ENCODE results near the gene ABCD2.
"Not testable (repeated sequence)": the region's sequence is repeated elsewhere in the genome, so short reads cannot be mapped to it uniquely, and the experiment has no call there.

The ABCD2 gene

GRCh38 chr12:39611818-39612217 lies 7.8 kb downstream of the ABCD2 start:
- no peak for DNase-seq

DNA sequence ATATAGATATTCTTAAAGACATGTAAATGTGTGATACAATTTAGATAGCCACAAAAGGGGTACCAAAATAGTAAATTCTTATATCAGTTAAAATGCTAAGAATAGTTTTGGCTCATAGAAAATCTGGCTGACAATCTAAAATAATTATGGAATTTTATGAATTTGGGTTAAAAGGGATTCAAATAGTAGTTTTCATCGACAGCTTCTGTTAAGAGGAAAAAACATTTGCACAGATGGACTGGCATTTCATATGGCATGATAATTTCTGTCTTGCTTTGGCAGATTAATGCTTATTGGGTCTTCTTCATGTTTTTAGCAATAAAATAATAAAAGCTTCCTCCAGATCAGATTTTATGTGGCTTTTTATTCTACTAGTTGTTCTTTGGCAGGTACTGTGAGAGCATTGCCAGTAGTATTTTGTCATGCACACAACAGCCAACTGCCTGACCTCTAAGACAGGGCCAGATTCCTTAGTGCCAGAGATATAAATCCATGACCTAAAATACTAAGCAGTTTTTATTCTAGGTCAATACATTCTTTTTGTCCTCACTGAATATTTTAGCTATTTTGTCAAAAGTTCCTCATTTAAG lies 9.1 kb downstream of the ABCD2 start:
- DNase-seq = no peak

DNA sequence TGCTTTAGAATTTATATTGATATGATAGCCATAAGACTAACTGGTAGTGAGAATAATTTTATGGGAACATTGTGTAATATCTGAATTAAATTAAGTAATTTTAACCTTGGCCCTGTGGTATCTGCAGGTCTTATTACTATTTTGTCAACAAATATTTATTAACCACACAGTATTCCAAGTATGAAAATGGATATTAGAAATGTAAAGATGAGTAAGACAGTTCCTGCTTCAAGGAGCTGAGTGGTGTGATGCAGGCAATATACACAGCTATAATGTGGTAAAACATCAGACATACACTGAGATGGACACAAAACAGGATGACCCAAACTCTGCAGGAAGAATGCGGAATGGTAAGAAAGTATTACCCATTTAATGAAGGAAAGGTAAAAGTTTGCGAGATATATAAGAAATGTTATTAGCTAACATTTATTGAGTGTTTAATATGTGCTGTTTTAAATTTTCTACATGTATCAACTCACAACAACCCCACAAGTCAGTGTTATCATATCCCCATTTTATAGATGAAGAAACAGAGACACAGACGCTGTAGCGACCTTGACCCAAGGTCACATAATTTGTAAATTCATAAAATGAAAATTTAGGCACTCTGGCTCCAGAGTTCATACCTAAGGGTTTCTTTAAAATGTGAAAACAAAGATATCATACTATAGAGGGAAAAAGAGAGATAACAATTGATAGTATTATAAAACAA lies 12.7 kb downstream of the ABCD2 start:
- DNase-seq = no peak

- no peak for DNase-seq
Measured at GRCh38 chr12:39605996-39606395, 13.6 kb downstream of the ABCD2 start.

GRCh38 chr12:39605501-39605900 lies 14.1 kb downstream of the ABCD2 start:
- DNase-seq = no peak

DNA sequence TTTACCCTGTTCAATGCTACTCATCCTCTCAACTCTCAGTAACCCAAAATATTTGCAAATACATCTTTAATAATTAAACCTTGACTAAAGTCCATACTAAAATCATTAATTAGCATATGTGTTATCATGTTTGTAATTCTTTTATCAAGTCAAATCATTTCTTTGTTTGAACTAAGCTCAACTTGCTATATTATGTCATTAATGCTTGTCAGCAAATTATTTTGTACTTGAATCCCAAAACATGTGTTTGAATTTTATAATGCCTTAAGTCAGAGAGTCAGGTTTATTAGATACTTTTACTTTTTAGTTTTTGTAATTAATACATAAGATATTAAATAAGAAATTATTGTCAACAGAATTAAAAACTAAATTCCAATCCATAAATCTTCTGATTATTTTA lies 16.5 kb downstream of the ABCD2 start:
- DNase-seq = no peak

DNA sequence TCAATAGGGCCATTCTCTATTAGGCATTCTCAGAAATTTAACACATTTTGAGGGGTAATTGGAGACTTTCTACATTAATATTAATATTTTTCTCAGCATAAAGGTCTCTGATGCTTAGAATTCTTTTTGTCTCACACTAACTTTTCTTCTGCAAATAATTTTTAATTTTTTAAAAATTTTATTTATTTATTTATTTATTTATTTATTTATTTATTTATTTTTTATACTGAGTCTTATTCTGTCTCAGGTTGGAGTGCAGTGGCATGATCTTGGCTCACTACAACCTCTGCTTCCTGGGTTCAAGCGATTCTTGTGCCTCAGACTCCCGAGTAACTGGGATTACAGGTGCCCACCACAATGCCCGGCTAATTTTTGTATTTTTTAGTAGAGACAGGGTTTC lies 17.7 kb downstream of the ABCD2 start:
- DNase-seq = not testable (repeated sequence)

DNA sequence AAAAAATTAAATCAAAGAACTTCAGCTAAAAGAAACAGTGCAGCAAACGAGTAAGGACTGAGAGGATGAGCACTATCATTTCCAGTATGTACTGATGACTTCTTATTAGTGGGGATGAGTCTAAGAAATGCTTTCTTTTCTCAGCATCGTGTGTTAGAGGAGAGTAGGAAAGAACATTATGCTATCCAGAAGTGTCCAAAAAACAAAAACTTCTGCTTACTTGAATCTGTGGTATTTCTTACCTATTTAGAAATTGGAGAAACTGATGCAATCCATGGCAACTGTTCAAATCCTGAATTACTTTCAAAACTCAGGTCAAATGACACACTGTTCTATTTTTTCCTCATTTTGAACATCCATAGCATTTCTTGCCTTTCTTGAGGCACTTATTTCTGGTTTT lies 23.7 kb downstream of the ABCD2 start:
- no peak for DNase-seq

GRCh38 chr12:39592295-39592694 lies 27.3 kb downstream of the ABCD2 start:
- no peak for DNase-seq

DNA sequence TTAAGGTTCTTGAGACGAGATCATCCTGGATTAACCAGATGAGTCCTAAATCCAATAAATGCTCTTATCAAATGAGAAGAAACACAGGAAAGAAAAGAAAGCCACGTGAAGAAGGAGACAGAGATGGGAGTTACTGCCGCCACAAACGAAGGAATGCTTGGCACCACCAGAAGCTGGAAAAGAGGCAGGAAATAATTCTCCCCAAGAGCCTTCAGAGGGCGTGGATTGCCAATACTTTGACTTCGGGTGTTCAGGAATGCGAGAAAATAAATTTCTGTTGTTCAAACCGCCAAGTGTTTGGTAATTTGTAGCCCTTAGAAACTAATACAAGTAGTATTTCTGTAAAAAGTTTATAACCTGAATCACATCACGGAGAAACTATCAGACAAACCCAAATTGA lies 31.3 kb downstream of the ABCD2 start:
- no peak for DNase-seq

GRCh38 chr12:39587225-39587624 lies 32.4 kb downstream of the ABCD2 start:
- peak; percentile 20 for DNase-seq

DNA sequence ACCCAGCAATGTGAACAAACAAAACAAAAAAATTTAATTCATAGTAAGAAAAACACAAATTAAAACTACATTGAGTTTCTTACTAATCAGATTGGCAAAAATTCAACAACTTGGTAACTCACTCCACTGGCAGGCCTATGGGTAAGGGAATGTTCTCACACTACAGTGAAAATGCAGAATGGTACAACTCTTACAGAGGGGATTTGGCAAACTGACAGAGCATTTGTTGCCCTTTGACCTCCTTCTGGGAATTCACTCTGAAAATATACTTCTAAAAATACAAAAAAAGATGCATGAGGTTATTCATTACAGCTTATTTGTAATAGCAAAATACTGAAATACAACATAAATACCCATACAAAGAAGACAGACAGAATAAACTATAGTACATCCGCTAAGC lies 32.8 kb downstream of the ABCD2 start:
- DNase-seq = no peak

DNA sequence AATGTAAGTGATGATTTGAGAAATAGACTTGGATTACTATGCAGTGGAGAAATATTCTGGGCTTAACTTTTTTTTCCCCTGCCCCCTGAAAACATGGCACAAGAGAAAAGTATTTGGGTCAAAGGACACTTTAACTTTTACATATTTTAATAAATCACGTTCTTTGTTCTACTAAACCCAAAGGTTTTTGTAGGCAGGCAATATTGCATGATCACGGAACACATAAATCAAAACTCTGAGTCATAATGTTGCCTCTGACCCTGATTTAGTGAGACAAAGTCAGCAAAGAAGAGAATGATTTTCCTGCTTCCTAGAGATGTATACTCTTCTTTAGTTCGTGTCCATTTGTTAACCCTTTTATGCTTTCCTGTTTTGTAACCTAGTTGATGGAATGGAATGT lies 38.0 kb downstream of the ABCD2 start:
- no peak for DNase-seq

DNA sequence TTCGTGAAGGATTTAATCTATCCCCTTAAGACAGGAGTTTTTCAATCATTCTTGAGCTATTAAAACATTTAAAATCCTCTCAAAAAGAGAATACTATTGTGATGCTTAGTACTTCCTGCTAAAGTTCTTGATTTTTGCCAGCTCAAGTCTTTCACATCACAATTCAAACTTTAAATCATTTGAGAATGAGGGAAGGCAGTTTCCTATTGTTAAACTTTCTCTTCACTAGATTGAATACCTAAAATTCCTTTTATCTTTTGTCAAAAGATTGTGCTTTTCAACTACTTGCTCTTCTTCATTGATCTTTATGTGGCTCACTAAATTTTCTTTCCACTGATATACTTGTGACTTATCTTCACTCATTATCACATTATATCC lies 44.1 kb downstream of the ABCD2 start:
- no peak for DNase-seq

DNA sequence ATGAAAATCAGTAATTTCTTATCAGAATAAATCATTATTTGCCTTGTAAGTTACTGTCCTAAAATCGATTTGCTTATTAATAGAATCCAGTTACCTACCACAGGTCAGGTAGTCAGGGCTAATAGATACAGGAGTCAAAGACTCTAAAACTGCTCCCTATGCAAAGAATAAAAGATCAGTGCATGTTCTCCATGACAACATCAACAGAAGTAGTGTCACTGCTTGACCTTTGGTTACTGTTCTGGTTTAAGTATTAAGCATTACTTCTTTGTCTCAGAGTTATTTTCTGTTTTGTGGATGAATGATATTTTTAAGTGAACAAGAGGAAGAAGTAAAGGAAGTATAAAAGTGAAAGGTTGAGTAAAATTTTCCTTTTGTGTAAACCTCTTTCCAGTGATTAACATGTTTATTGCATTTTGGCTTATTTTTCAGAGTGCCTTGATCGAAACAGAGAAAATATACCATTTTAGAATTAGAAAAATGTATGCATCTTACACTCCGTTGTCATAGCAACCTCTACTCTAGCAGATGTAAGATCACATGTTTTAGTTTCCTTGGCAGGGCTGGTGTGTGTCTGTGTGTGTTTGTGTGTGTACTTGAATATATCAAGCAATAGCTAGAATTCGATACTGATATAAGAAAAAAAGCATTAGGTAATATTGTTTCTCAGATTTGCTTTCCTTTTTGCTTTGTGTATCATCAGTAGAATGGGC lies 44.7 kb downstream of the ABCD2 start:
- DNase-seq = no peak

DNA sequence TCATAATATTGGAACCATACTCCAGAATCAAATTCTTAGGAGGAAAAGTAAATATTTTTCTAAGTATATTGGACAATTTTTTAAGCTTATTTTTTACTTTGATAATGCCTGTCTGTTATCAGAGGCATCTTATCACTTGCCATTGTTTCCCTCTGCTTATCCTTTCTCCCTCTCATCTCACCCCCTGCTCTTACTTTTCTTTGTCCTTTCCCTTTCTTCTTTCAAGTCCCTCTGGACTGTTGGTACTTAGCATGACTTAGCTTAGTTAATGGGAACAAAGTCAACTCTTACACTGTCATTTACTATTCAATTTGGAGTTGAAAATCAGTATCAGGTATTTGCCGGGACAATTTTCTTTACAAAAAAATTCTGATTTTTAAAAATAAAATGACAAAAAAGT lies 45.2 kb downstream of the ABCD2 start:
- DNase-seq = no peak

- DNase-seq = no peak
Measured at GRCh38 chr12:39573971-39574370, 45.6 kb downstream of the ABCD2 start.

- no peak for DNase-seq
Measured at GRCh38 chr12:39572551-39572950, 47.1 kb downstream of the ABCD2 start.

- no peak for DNase-seq
Measured at GRCh38 chr12:39571351-39571750, 48.3 kb downstream of the ABCD2 start.

DNA sequence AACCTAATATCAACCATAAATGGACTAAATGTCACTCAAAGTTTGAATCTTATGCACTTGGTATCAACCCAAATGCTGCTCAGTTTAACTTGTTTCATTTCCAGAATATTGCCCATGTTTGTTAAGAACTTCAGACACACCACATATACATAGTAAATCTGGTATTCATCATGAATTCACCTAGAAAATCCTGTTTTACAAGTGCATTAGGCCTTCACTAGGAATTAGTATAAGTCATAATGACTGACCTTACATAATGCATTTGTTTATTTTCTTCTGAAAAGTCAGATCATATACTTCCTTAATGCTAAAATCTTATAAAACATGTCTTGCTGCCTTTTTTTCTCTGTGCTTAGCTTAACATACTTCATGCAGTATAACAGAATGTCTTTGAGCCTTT lies 66.1 kb downstream of the ABCD2 start:
- DNase-seq = no peak

- DNase-seq = not testable (repeated sequence)
Measured at GRCh38 chr12:39544211-39544610, 75.4 kb downstream of the ABCD2 start.

DNA sequence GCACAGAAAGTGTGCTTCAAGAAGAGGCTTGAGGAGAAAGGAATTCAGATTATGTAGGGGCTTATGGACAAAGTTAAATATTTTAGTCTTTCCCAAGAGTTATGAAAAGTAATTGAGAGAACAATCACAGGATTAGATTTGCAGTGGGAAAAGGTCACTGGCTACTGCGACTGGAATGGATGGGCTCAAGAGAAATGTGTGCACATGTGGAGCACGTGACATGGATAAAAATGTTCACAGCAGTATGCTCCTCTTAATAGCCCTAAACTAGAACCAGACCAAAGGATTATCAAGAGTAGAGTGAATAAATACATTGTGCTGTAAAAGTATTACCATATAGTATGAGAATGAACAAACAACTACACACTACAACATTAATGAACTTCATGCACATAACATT lies 78.1 kb downstream of the ABCD2 start:
- DNase-seq = no peak

GRCh38 chr12:39538679-39539104 lies 80.9 kb downstream of the ABCD2 start:
- DNase-seq = no peak

GRCh38 chr12:39533951-39534350 lies 85.7 kb downstream of the ABCD2 start:
- DNase-seq = no peak

All from stimulated activated CD4-positive, alpha-beta T cell treated with anti-CD3 and anti-CD28 coated beads, Interleukin-4, amount 100 ng/mL, for 24 hours (primary cell).